22Rv1 (cell line): ENCODE measurements around the gene TTLL4.

Experiments
- H3K27ac ChIP-seq: fragments of 450-650 bp; 2 replicates; pipeline ENCODE4 v1.5.1; 2017
- ZFX ChIP-seq: fragments of 450-650 bp; IDR thresholded peaks from 2 replicates; pipeline ENCODE4 v1.6.1; 2017; ENCODE audit warnings: antibody characterized with exemption, borderline replicate concordance
- TF ChIP-seq, protein P1 (sequence below): fragments of 450-650 bp; IDR thresholded peaks from 2 replicates; pipeline ENCODE4 v1.5.1; 2017; ENCODE audit warnings: mild to moderate bottlenecking

TTLL4 gene

DNA sequence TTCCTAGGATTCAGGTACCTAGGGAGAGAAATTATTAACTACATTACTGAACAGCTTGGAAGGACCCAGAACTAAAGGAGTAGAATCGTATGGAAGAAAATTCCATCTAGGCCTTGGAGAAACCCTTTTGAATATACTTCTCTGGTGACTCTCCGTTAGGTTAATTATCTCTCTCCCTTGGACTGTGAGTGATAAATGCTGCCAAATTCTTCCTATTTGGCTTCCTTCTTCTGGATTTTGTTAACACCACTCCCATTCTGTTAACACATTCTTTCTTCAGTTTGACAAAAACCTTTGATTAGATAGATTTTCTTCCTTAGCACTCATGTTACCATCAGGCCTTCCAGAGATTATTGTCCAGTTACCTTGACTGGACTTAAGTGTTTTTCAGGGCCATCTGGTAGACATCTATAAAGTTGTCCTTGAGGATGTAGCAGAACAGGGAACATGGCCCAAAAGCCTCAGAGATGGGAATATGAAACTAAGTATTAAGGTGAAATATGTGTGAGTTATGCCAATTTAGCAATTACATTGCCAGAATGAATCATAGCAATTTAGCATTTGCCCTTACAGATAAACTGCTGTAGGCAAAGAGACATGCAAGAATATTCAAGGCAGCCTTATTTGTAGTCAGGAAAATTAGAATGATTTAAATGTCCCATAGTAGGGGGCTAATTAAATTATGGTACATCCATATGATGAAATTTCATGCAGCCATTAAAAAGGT, 78.1 kb downstream of the TTLL4 start:
- no peak overlapping the region for H3K27ac ChIP-seq
- TF ChIP-seq ZFX, result no peak
- TF ChIP-seq, protein P1, sequence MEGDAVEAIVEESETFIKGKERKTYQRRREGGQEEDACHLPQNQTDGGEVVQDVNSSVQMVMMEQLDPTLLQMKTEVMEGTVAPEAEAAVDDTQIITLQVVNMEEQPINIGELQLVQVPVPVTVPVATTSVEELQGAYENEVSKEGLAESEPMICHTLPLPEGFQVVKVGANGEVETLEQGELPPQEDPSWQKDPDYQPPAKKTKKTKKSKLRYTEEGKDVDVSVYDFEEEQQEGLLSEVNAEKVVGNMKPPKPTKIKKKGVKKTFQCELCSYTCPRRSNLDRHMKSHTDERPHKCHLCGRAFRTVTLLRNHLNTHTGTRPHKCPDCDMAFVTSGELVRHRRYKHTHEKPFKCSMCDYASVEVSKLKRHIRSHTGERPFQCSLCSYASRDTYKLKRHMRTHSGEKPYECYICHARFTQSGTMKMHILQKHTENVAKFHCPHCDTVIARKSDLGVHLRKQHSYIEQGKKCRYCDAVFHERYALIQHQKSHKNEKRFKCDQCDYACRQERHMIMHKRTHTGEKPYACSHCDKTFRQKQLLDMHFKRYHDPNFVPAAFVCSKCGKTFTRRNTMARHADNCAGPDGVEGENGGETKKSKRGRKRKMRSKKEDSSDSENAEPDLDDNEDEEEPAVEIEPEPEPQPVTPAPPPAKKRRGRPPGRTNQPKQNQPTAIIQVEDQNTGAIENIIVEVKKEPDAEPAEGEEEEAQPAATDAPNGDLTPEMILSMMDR, result no peak

DNA sequence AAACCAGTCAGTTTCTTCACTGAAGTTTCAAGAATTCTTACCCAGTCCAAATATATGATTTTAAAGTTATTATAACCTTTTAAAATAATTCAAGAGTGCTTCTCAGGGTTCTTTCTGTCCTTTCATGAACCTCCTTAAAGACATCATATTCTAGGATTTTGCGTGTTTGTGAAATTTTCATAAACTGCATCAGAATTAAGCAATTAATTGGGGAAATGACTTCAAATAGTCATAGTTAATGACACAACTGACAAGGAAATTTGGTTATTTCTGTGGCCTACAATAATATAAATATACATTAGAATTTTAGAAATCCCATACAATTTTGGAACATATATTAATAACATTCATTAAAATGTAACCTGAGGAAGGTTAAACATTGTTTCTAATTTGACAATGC, 81.8 kb downstream of the TTLL4 start:
- H3K27ac ChIP-seq, result no peak overlapping the region
- TF ChIP-seq ZFX, result no peak

DNA sequence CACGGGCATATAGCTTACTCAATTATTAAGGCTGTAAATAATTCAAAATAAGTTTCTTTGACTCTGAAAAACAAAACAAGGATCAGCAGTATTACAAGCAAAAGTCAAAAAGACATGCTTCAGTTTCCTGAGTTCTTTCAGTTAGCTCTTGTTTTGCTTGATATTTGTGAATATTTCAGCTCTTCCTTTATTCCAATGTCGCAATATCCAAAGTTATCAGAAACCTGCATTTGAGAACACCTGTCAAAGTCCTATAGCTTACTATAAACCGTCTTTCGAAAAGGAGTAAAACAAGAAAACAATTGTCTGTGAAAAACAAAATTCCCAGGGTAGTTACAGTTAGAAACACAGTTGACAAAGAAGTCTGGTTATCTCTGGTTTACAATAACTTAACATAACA, 86.1 kb downstream of the TTLL4 start:
- H3K27ac ChIP-seq, result no peak overlapping the region
- TF ChIP-seq, protein P1, result no peak
- no peak for TF ChIP-seq ZFX

DNA sequence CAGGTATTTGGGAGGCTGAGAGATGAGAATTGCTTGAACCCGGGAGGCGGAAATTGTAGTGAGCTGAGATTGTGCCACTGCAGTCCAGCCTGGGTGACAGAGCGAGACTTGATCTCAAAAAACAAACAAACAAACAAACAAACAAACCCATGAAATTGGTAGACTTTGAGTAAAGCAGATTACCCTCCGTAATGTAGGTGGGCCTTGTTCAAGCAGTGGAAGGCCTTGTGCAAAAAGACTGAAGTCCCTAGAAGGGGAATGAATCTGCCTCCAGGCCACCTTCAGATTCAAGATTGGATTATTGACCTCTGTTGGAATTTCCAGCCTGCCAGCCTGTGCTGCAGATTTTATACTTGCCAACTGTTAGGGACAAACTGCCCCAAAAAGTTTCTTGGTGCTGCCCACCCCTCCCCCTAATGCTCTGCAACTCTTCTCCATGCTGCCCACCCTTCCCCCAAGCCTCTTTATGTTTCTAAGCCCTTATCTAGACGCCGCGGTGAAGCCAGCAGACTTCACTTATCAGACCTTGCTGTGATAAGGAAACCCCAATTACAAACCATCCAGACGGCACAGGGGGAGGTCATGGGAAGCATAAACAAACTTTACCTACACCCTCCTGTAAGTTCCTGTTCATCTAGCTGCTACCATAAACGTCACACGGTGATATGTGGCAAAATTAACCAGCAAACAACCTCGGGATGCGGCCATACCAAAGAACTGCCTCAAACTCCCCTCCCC, 88.3 kb downstream of the TTLL4 start:
- no peak overlapping the region for H3K27ac ChIP-seq
- TF ChIP-seq ZFX, result no peak
- TF ChIP-seq, protein P1, result no peak

DNA sequence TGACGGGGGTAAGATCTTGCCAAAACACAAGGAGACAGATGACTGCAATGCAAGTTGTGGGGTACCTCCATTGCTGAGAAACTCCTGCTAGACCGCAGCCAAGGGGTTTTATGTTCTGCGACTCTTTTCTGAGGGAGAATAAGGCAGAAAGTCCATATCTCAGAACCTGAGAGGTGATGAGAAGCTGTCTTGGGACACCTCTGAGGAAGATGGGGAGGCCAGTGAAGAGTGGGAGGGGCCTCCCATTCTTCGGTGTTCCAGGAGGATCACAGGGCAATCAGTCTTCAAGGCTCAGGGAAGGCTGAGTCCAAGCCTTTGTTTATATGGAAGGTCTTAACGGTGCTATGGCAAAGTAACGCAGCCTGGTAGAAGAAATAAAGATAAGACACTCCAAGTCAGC, 89.4 kb downstream of the TTLL4 start:
- H3K27ac ChIP-seq, result no peak overlapping the region
- TF ChIP-seq, protein P1, result no peak
- TF ChIP-seq ZFX, result no peak

DNA sequence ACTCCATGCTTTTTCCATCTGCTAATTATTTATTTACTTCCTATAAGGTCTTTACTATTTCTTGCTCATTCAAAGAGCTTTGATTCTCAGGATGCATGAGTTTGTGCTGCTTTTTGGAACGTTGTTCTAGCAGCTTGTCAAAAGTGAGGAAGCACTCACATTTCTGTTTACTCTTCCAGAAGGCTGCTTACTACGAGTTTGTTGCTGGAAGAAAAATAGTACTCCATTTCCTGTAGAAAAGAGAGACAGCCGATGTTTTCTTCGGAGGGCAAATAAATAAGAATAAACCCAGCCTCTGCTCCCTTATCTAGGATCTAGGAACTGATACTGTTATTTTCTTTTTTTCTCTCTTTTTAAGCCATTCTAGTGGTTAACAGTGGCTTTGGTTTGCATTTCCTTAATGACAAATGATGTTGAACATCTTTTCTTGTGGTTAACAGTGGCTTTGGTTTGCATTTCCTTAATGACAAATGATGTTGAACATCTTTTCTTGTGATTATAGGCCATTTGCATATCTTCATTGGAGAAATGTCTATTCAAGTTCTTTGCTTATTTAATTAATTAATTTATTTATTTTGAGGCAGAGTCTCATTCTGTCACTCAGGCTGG, 91.9 kb downstream of the TTLL4 start:
- H3K27ac ChIP-seq, result no peak overlapping the region
- TF ChIP-seq ZFX, result no peak

DNA sequence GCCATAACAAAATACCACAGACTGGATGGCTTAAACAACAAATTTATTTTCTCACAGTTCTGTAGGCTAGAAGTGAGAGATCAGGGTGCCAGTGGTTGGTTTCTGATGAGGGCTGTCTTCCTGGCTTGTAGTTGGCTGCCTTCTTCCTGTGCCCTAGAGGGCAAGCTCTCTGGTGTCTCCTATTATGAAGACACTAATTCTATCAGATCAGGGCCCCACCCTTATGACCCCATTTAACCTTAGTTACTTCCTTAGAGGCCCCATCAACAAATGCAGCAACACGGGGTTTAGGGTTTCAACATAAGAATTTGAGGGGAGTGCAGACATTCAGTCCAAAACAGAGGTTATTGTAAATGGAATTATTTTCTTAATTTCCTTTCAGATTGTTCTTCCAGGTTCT, 94.2 kb downstream of the TTLL4 start:
- H3K27ac ChIP-seq, result no peak overlapping the region

More for the DNA sequence above, 94.2 kb downstream of the TTLL4 start:
- TF ChIP-seq, protein P1, result no peak
- no peak for TF ChIP-seq ZFX
